ENCODE measurements around the gene SH2D7. TPM values are rescaled to one million over a fixed set of nuclear protein-coding genes. Genes with fewer than 3 reads are reported as not detected.

Gene SH2D7
- total RNA-seq, 1 experiment from 2014 or later, result not detected

DNA sequence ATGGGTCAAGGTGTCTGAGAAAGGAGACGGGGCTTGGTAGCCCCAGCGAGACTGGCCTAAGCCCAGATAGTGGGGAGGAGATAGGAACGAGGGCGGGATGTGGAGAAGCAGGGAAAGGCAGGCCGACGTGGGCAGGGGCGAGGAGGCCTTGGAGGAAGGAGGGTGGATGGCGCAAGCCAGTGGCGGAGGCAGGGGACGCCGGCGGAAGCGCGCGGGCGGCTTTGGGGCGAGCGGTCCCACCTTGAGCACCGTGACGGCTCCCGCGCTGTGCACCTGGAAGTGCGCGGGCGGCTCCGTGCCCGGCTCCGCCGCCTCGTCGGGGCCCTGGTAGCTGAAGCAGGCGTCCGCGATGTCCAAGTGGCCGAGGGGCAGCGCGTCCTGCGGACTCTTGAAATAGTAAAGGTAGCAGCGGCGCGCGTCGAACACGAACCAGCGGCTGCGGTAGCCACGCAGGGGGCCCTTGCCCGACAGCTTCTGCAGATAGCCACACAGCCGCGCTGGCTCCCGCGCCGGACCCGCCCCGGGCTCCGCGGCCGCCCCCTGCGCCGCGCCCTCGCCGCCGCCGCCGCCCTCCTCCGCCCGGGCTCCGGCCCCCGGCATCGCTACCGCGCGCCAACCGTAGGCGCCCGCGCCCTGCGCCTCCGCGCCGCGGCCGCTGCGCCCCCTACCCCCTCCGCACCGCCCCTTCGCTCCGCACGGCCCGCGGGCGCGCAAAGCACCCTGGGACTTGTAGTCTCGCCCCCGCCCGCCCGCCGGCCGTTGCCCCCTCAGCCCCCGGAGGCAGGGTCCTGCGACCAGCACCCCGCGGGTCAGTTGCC, 15.1 kb upstream of the SH2D7 start, which contains the start of gene TBC1D2B:
Gene TBC1D2B, minus strand, starts transcription at position 659 of the 818 bp plus-strand sequence. Its CDS starts 59 bp downstream, at position 600.
- H3K18ac ChIP-seq (ENCODE audit: insufficient read length, low read depth, low read length), result no peak within 1 kb of the TSS
- no peak within 1 kb of the TSS for H4K8ac ChIP-seq (replicated peaks; ENCODE audit: insufficient read length, low read depth, low read length)
- H3K36me3 Mint-ChIP-seq (ENCODE audit: insufficient read depth in 1 of 3, low read depth in 3 of 3), result peaks cover 0 to 4% (median 0%) of the 10 kb centered on the region in 3 experiments; a peak in 2 of 7 replicates
- H3K27me3 Mint-ChIP-seq (ENCODE audit: low read depth), result peaks cover 2% of the 10 kb centered on the region
- H2BK20ac ChIP-seq (ENCODE audit: low read depth, low read length, poor library complexity, severe bottlenecking), result no peak within 1 kb of the TSS
- H3K4me1 ChIP-seq (ENCODE audit: insufficient read depth, low read length), result peaks cover 2% of the 10 kb centered on the region; the same call in 1 of the 2 replicates
- H4K20me1 ChIP-seq (ENCODE audit: control insufficient read depth, insufficient read depth, insufficient read length), result no peaks in the 10 kb centered on the region
- no peaks in the 10 kb centered on the region for H3K9me3 Mint-ChIP-seq
- H4K5ac ChIP-seq (ENCODE audit: insufficient read length, low read depth, low read length), result no peak within 1 kb of the TSS
- peak within 1 kb of the TSS in 1 of 3 experiments; percentile 44; a peak in 1 of 7 replicates for H3K27ac Mint-ChIP-seq
- H3K27ac ChIP-seq (ENCODE audit: insufficient read length, low read depth, low read length), result no peak within 1 kb of the TSS
- peak; percentile 60 for DNase-seq
- no peak within 1 kb of the TSS for H2BK12ac ChIP-seq (ENCODE audit: insufficient read length, low read depth, low read length)
- 0 out of 2 replicates have a peak within 1 kb of the TSS, but pooled peaks have one; percentile 74 for H3K14ac ChIP-seq (ENCODE audit: insufficient read depth, low read length)
- H3K79me1 ChIP-seq (ENCODE audit: insufficient read depth, low read depth, low read length, poor library complexity, severe bottlenecking), result no peaks in the 10 kb centered on the region
- no CpG with 5 or more reads among the region's 104 CpGs for whole genome bisulfite sequencing (ENCODE audit: extremely low coverage, insufficient read length, low lambda C conversion rate)
- H3K4me3 Mint-ChIP-seq, result peak within 1 kb of the TSS; percentile 87 to 95
- H2BK120ac ChIP-seq (ENCODE audit: low read depth, low read length, poor library complexity, severe bottlenecking), result no peak within 1 kb of the TSS
- H3T11ph ChIP-seq (ENCODE audit: low read length), result no peak within 1 kb of the TSS
- no peak within 1 kb of the TSS for H3K56ac ChIP-seq (ENCODE audit: insufficient read length, low read depth, low read length)
- H2AFZ ChIP-seq (ENCODE audit: low read length), result peak within 1 kb of the TSS; percentile 97
- peak within 1 kb of the TSS; percentile 34 for H3K9ac ChIP-seq (ENCODE audit: extremely low read depth, insufficient read length, low read length)
- no peaks in the 10 kb centered on the region for H3K9me3 ChIP-seq (ENCODE audit: control insufficient read depth, low read depth, low read length)
- no peaks in the 10 kb centered on the region for H3K27me3 ChIP-seq (ENCODE audit: insufficient read depth, low read length)
- no peak within 1 kb of the TSS for H3K23ac ChIP-seq (ENCODE audit: insufficient read length, low read depth, low read length)
- no peak within 1 kb of the TSS for H2BK5ac ChIP-seq (ENCODE audit: insufficient read length, low read length)
- H3K4ac ChIP-seq (ENCODE audit: low read depth, low read length), result no peak within 1 kb of the TSS
- H2AK5ac ChIP-seq (ENCODE audit: insufficient read length, low read length), result no peak within 1 kb of the TSS
- TF ChIP-seq, protein P1, sequence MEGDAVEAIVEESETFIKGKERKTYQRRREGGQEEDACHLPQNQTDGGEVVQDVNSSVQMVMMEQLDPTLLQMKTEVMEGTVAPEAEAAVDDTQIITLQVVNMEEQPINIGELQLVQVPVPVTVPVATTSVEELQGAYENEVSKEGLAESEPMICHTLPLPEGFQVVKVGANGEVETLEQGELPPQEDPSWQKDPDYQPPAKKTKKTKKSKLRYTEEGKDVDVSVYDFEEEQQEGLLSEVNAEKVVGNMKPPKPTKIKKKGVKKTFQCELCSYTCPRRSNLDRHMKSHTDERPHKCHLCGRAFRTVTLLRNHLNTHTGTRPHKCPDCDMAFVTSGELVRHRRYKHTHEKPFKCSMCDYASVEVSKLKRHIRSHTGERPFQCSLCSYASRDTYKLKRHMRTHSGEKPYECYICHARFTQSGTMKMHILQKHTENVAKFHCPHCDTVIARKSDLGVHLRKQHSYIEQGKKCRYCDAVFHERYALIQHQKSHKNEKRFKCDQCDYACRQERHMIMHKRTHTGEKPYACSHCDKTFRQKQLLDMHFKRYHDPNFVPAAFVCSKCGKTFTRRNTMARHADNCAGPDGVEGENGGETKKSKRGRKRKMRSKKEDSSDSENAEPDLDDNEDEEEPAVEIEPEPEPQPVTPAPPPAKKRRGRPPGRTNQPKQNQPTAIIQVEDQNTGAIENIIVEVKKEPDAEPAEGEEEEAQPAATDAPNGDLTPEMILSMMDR (conservative IDR thresholded peaks at IDR 0.05), result no peak
- H3K4me1 Mint-ChIP-seq, result peaks cover 22 to 25% of the 10 kb centered on the region in 2 experiments
- H3K79me2 ChIP-seq (ENCODE audit: insufficient read depth, low read length), result no peaks in the 10 kb centered on the region
- H4K91ac ChIP-seq (ENCODE audit: insufficient read length, low read depth, low read length), result no peak within 1 kb of the TSS
- peak within 1 kb of the TSS; percentile 47 for H3K4me2 ChIP-seq (ENCODE audit: insufficient read depth, insufficient read length, low read length)
- no peak within 1 kb of the TSS for H2BK15ac ChIP-seq (ENCODE audit: low read depth, low read length)
- peaks cover 3% of the 10 kb centered on the region for H3K23me2 ChIP-seq (ENCODE audit: insufficient read length, low read depth, low read length, poor library complexity, severe bottlenecking)
